Sigmoid colon (tissue), 7 donors: Measurements from ENCODE around the gene EMC8. TPM values are rescaled to one million over a fixed set of nuclear protein-coding genes. Genes with fewer than 3 reads are reported as not detected.

ENCODE experiments used
- DNase-seq: peaks from one replicate; pipeline ENCODE4 v3.0.0-alpha.2; 2019
- H3K27ac ChIP-seq, 4 donors: fragments of 200-600 bp; sonication (generic); one replicate each; pipeline ENCODE4 v1.5.1; 2016 to 2019; ENCODE audit warnings: mild to moderate bottlenecking in 1 of 4
- H3K27me3 ChIP-seq, 3 donors: fragments of 200-600 bp; sonication (generic); one replicate each; pipeline ENCODE4 v1.5.1; 2019; ENCODE audit warnings: mild to moderate bottlenecking in 1 of 3
- H3K36me3 ChIP-seq, 4 donors: fragments of 200-600 bp; sonication (generic); one replicate each; pipeline ENCODE4 v1.5.1; 2016 to 2019
- H3K4me1 ChIP-seq, 4 donors: fragments of 200-600 bp; sonication (generic); one replicate each; pipeline ENCODE4 v1.5.1; 2017 to 2019
- H3K4me3 ChIP-seq, 4 donors: fragments of 200-600 bp; sonication (generic); one replicate each; pipeline ENCODE4 v1.5.1; 2017 to 2019; ENCODE audit warnings: mild to moderate bottlenecking in 2 of 4, moderate library complexity in 1 of 4
- H3K9me3 ChIP-seq, 4 donors: fragments of 200-600 bp in 3 of 4; sonication (generic) in 3 of 4; one replicate each; pipeline versions ENCODE4 v1.5.1 to v1.6.1; 2013 to 2019
- EP300 ChIP-seq, 4 donors: sonication (generic); formaldehyde crosslinking; IDR thresholded peaks; one replicate each; pipeline ENCODE4 v1.6.1; 2017; ENCODE audit warnings: antibody characterized with exemption in 4 of 4
- POLR2A ChIP-seq, 2 donors: fragments of 450-650 bp; IDR thresholded peaks; one replicate each; pipeline ENCODE4 v1.6.1; 2016; ENCODE audit warnings: antibody characterized with exemption in 2 of 2, mild to moderate bottlenecking in 2 of 2, moderate library complexity in 2 of 2
- POLR2AphosphoS5 ChIP-seq, 4 donors: sonication (generic); formaldehyde crosslinking; IDR thresholded peaks; one replicate each; pipeline ENCODE4 v1.6.1; 2017; ENCODE audit warnings: antibody characterized with exemption in 4 of 4
- WGBS, 2 donors: extraction: QIAGEN DNeasy Blood & Tissue Kit; methylation state at CpG; one replicate each; pipeline ENCODE4 v1.1.7; 2013; 5-methylcytosine and 5-hydroxymethylcytosine counted together
- intact Hi-C: fragments of 100-400 bp; cut with DNase I; formaldehyde crosslinking; loops from one replicate; pipeline ENCODE4 v1.15.1; 2023
- polyA plus RNA-seq, 3 donors: library from polyadenylated mRNA; stranded (reverse); fragments of 200-250 nt; gene quantifications; one replicate each; pipeline ENCODE4 v1.2.3, GENCODE V29; 2013
- total RNA-seq, 4 donors: library from RNA; depleted of rRNA; stranded (reverse); fragments of >200 nt; gene quantifications; one replicate each; pipeline ENCODE4 v1.1.0, GENCODE V29; 2016
- TF ChIP-seq, protein P1 (sequence below), 4 experiments: fragments of 450-650 bp in 3 of 4; fragments of 200-600 bp in 1 of 4; IDR thresholded peaks; one replicate each; pipeline ENCODE4 v1.5.1; 2016 to 2019; ENCODE audit warnings: antibody characterized with exemption in 4 of 4, mild to moderate bottlenecking in 3 of 4, moderate library complexity in 2 of 4
- donor health status: healthy with polysubstance abuse.
- donor health status: Bipolar disorder and iron deficiency.
- donor health status: healthy.

EMC8 gene
- total and polyA plus RNA-seq, 7 donors = 13.8 to 38.8 (median 23.7) TPM

DNA sequence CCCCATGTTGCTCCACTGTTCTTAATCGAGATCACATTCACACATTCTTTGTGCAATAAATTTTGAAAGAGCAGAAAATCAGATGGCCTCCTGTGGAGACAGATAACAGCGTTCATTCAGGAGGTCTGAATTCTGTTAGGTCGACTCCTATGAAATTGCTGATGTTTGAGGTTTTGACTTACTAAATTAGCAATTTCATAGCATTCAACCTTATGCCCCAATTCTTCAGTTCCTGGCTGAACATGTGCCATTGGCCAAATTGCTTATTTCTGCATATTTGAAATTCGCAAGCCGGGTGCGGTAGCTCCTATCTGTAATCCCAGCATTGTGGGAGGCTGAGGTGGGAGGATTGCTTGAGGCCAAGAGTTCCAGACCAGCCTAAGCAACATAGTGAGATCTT is 26.3 kb downstream of the EMC8 start:
- no peak for DNase-seq
- no peak overlapping the region for H3K27ac ChIP-seq
- H3K27me3 ChIP-seq = no peaks in the 10 kb centered on the region
- TF ChIP-seq EP300 (IDR thresholded peaks at IDR 0.05) (no peak), POLR2A (IDR thresholded peaks at IDR 0.05) (no peak), POLR2AphosphoS5 (IDR thresholded peaks at IDR 0.05) (no peak)
- TF ChIP-seq, protein P1, sequence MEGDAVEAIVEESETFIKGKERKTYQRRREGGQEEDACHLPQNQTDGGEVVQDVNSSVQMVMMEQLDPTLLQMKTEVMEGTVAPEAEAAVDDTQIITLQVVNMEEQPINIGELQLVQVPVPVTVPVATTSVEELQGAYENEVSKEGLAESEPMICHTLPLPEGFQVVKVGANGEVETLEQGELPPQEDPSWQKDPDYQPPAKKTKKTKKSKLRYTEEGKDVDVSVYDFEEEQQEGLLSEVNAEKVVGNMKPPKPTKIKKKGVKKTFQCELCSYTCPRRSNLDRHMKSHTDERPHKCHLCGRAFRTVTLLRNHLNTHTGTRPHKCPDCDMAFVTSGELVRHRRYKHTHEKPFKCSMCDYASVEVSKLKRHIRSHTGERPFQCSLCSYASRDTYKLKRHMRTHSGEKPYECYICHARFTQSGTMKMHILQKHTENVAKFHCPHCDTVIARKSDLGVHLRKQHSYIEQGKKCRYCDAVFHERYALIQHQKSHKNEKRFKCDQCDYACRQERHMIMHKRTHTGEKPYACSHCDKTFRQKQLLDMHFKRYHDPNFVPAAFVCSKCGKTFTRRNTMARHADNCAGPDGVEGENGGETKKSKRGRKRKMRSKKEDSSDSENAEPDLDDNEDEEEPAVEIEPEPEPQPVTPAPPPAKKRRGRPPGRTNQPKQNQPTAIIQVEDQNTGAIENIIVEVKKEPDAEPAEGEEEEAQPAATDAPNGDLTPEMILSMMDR (IDR thresholded peaks at IDR 0.05) = no peak
- intact Hi-C loops = no loop called here
- no peaks in the 10 kb centered on the region for H3K9me3 ChIP-seq
- H3K4me3 ChIP-seq = no peak overlapping the region
- peaks cover 0 to 34% (median 2%) of the 10 kb centered on the region in 4 donors for H3K36me3 ChIP-seq
- WGBS, 2 donors = 92 to 95% methylated on average over 6 of the region's 6 CpGs
- H3K4me1 ChIP-seq = no peaks in the 10 kb centered on the region

DNA sequence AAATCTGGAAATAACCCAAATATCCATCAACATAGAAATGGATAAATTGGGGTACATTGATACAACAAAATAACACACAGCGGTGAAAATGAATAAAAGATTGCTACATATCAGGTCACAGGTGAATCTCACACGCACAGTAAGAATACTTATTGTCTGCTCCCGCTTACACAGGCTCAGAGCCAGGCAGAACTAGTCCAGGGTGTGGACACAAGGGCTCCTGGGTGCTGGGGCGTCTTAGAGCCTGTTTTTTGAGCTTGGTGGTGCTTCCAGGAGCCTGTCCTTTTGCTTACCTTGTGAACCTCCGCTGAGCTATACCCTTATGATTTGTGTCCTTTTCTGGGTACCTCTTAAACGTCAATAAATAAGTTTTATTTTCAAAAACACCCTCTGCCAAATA is 28.6 kb downstream of the EMC8 start:
- H3K27ac ChIP-seq = no peak overlapping the region
- H3K27me3 ChIP-seq = no peaks in the 10 kb centered on the region
- H3K4me1 ChIP-seq = no peaks in the 10 kb centered on the region
- no peak for DNase-seq
- 83 to 93% methylated on average over 6 of the region's 6 CpGs for WGBS, 2 donors
- intact Hi-C loops = no loop called here
- TF ChIP-seq POLR2A (IDR thresholded peaks at IDR 0.05) (no peak), POLR2AphosphoS5 (IDR thresholded peaks at IDR 0.05) (no peak), EP300 (IDR thresholded peaks at IDR 0.05) (no peak)
- TF ChIP-seq, protein P1 (IDR thresholded peaks at IDR 0.05) = no peak
- peaks cover 0 to 16% (median 0%) of the 10 kb centered on the region in 4 donors for H3K36me3 ChIP-seq
- no peak overlapping the region for H3K4me3 ChIP-seq
- H3K9me3 ChIP-seq = no peaks in the 10 kb centered on the region

DNA sequence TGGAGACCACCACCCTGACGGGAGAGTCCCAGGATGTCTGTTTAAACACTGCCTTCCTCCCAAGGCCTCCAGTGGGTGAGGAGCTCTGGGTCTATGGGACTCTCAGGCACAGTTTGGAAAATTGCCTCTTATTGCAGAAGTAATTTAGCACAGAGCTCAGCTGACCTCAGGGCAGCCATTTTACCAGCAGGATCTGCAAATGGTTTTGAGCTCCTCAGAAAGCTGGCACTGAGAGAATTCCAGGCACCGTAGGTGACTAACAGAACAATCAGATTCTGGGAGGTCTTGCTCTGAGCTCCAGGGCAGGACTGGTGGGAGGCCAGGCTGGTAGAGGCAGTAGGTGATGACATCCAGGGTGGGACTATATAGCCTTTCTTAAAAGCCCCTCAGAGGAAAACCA is 31.1 kb downstream of the EMC8 start:
- no peaks in the 10 kb centered on the region for H3K9me3 ChIP-seq
- intact Hi-C loops = no loop called here
- DNase-seq = no peak
- peaks cover 0 to 6% (median 0%) of the 10 kb centered on the region in 4 donors for H3K36me3 ChIP-seq
- H3K4me3 ChIP-seq = no peak overlapping the region
- TF ChIP-seq POLR2A (IDR thresholded peaks at IDR 0.05) = no peak
- TF ChIP-seq, protein P1 (IDR thresholded peaks at IDR 0.05) = no peak
- H3K27ac ChIP-seq = no peak overlapping the region
- WGBS, 2 donors = 59 to 80% methylated on average over 2 of the region's 2 CpGs
- H3K4me1 ChIP-seq = no peaks in the 10 kb centered on the region
- H3K27me3 ChIP-seq = peaks cover 0 to 7% (median 0%) of the 10 kb centered on the region in 3 donors

DNA sequence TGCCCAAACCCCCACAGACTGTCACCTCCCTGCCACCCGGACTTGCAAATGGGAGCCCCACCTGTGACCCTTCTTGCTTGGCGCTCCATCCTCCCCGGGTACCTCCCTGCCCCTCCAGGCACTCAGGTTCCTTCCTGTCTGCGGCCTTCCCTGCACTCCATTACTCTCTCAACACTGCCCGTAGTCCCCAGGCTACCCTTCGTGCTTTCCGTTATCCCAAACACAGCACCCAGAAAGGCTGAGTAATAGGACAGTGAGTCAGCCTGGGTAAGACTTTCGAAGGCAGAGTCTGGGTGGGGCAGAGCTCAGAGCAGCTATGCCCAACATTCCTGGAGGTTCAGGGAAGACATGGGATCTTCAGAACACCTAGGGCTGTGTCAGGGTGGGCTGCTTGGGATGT is 31.8 kb downstream of the EMC8 start:
- H3K27me3 ChIP-seq = peaks cover 0 to 7% (median 0%) of the 10 kb centered on the region in 3 donors
- WGBS, 2 donors = 61 to 77% methylated on average over 8 of the region's 8 CpGs
- H3K36me3 ChIP-seq = peaks cover 0 to 6% (median 0%) of the 10 kb centered on the region in 4 donors
- no peak for DNase-seq
- H3K4me1 ChIP-seq = no peaks in the 10 kb centered on the region
- H3K27ac ChIP-seq = no peak overlapping the region
- intact Hi-C loops = no loop called here
- no peak overlapping the region for H3K4me3 ChIP-seq
- no peaks in the 10 kb centered on the region for H3K9me3 ChIP-seq
- no peak for TF ChIP-seq POLR2A (IDR thresholded peaks at IDR 0.05)

DNA sequence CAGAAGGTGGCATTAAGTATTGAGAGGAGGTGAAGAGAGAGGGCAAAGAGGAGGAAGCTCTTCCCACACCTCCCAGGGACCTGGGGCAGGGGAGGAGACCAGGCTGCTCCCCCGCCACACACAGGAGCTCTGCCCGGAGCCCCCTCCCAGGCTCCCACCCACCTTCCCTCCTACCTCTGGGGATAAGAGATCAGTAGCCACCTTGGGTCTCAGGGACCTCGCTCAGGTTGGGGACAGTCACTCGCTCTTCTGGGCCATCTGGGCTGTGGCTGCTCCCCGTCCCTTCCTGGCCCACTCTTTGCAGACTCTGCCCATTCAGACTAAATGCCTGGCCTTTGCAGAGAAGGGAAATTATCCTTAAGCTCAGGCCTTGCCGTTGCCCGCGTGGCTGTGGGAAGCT is 33.6 kb downstream of the EMC8 start:
- Histone ChIP-seq H3K4me3 (no peak overlapping the region), H3K4me1 (no peaks in the 10 kb centered on the region), H3K36me3 (no peaks in the 10 kb centered on the region), H3K27me3 (peaks cover 0 to 7% (median 0%) of the 10 kb centered on the region in 3 donors), H3K9me3 (no peaks in the 10 kb centered on the region), H3K27ac (no peak overlapping the region)
- no peak for DNase-seq
- intact Hi-C loops = no loop called here
- 61 to 72% methylated on average over 8 of the region's 8 CpGs for WGBS, 2 donors
- TF ChIP-seq, protein P1 (IDR thresholded peaks at IDR 0.05) = no peak
